ENCODE data around the gene NR2C2. TPM values are rescaled to one million over a fixed set of nuclear protein-coding genes. Genes with fewer than 3 reads are reported as not detected.

NR2C2 gene
- total and polyA plus RNA-seq, 10 of the 15 experiments (the other 5 are each of a cell fraction or from before 2014, with no cell fraction given) = 2.7 to 30.3 (median 18.3) TPM

DNA sequence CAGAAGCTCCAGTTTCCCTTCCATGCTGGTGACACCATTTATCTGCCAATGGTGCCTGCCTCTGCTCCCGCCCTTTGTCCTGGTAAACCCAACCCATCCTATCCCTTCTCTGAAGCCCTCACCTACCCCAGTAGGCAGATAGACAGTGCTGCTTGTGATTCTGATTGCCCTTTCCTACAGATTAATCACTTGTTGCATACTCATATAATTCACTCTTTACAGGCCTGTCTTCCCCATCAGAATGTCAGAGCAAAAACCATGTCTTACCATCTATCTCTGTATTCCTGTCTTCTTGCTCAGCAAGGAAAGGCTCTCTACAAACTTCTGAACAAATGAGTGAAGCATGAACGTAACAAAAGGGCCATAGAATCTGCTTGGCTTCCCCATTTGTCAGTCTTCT, 69.8 kb downstream of the NR2C2 start:
- WGBS (ENCODE audit: insufficient coverage, insufficient replicate concordance, low lambda C conversion rate, missing lambda C conversion rate) = 100% methylated on average over 2 of the region's 2 CpGs
- Histone ChIP-seq H3K36me3 (ENCODE audit: control insufficient read depth in 2 of 2, insufficient read depth in 2 of 2, low read length in 1 of 2) (peaks cover 20 to 25% of the 10 kb centered on the region in 2 experiments), H2AFZ (ENCODE audit: control insufficient read depth, low read depth, low read length) (no peak overlapping the region), H3K79me2 (ENCODE audit: control insufficient read depth, insufficient read depth, low read length) (no peaks in the 10 kb centered on the region), H4K20me1 (ENCODE audit: control insufficient read depth, insufficient read depth) (no peaks in the 10 kb centered on the region), H3K27me3 (replicated peaks in 1 of 2; ENCODE audit: control insufficient read depth in 2 of 2, insufficient read depth in 2 of 2, low read length in 1 of 2) (no peaks in the 10 kb centered on the region), H3K27ac (ENCODE audit: control insufficient read depth, insufficient read depth) (no peak overlapping the region), H3K9me3 (replicated peaks; ENCODE audit: control insufficient read depth, insufficient read depth, low read length) (no peaks in the 10 kb centered on the region), H3K4me3 (no peak overlapping the region), H3K9ac (ENCODE audit: control insufficient read depth, insufficient read depth, low read length) (no peak overlapping the region), H3K4me1 (ENCODE audit: control insufficient read depth, insufficient read depth, low read length) (no peaks in the 10 kb centered on the region), H3K4me2 (ENCODE audit: control insufficient read depth, insufficient read depth) (no peak overlapping the region)
- ChIA-PET POLR2A (no interaction called here), CTCF (interaction anchor here (1.7 kb wide), 1 partner anchor 9 kb away, joined by 3 read pairs; no protein-coding TSS in a partner anchor), RAD21 (ENCODE audit: unreplicated experiment) (no interaction called here), SMC1A (ENCODE audit: uncharacterized antibody, unreplicated experiment) (no interaction called here)
- no TSS peak for BruUV-seq (replicated peaks)
- in situ Hi-C loops (cut with MboI) (no loop called here), intact Hi-C loops (cut with micrococcal nuclease; ENCODE audit: unreplicated experiment) (loop anchor here (5.0 kb wide), 1 partner anchor 90 kb away; no protein-coding TSS in a partner anchor)
- no peak for FAIRE-seq
- ATAC-seq = no peak
- no peak for DNase-seq (ENCODE audit: low read depth, low spot score)
- no peak for TF ChIP-seq NFXL1 (IDR thresholded peaks at IDR 0.05; ENCODE audit: borderline replicate concordance)
- TF ChIP-seq, protein P1, sequence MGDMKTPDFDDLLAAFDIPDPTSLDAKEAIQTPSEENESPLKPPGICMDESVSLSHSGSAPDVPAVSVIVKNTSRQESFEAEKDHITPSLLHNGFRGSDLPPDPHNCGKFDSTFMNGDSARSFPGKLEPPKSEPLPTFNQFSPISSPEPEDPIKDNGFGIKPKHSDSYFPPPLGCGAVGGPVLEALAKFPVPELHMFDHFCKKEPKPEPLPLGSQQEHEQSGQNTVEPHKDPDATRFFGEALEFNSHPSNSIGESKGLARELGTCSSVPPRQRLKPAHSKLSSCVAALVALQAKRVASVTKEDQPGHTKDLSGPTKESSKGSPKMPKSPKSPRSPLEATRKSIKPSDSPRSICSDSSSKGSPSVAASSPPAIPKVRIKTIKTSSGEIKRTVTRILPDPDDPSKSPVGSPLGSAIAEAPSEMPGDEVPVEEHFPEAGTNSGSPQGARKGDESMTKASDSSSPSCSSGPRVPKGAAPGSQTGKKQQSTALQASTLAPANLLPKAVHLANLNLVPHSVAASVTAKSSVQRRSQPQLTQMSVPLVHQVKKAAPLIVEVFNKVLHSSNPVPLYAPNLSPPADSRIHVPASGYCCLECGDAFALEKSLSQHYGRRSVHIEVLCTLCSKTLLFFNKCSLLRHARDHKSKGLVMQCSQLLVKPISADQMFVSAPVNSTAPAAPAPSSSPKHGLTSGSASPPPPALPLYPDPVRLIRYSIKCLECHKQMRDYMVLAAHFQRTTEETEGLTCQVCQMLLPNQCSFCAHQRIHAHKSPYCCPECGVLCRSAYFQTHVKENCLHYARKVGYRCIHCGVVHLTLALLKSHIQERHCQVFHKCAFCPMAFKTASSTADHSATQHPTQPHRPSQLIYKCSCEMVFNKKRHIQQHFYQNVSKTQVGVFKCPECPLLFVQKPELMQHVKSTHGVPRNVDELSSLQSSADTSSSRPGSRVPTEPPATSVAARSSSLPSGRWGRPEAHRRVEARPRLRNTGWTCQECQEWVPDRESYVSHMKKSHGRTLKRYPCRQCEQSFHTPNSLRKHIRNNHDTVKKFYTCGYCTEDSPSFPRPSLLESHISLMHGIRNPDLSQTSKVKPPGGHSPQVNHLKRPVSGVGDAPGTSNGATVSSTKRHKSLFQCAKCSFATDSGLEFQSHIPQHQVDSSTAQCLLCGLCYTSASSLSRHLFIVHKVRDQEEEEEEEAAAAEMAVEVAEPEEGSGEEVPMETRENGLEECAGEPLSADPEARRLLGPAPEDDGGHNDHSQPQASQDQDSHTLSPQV (IDR thresholded peaks at IDR 0.05) = no peak
- TF ChIP-seq TARDBP (IDR thresholded peaks at IDR 0.05; ENCODE audit: borderline replicate concordance) = no peak
- no peak for TF ChIP-seq NFIC (IDR thresholded peaks at IDR 0.05; ENCODE audit: low read depth, low read length)
- no peak for TF ChIP-seq HDAC6 (IDR thresholded peaks at IDR 0.05; ENCODE audit: unreplicated experiment)
- TF ChIP-seq GATAD2B (conservative IDR thresholded peaks at IDR 0.05; ENCODE audit: low read depth) = no peak
- TF ChIP-seq, protein P2, sequence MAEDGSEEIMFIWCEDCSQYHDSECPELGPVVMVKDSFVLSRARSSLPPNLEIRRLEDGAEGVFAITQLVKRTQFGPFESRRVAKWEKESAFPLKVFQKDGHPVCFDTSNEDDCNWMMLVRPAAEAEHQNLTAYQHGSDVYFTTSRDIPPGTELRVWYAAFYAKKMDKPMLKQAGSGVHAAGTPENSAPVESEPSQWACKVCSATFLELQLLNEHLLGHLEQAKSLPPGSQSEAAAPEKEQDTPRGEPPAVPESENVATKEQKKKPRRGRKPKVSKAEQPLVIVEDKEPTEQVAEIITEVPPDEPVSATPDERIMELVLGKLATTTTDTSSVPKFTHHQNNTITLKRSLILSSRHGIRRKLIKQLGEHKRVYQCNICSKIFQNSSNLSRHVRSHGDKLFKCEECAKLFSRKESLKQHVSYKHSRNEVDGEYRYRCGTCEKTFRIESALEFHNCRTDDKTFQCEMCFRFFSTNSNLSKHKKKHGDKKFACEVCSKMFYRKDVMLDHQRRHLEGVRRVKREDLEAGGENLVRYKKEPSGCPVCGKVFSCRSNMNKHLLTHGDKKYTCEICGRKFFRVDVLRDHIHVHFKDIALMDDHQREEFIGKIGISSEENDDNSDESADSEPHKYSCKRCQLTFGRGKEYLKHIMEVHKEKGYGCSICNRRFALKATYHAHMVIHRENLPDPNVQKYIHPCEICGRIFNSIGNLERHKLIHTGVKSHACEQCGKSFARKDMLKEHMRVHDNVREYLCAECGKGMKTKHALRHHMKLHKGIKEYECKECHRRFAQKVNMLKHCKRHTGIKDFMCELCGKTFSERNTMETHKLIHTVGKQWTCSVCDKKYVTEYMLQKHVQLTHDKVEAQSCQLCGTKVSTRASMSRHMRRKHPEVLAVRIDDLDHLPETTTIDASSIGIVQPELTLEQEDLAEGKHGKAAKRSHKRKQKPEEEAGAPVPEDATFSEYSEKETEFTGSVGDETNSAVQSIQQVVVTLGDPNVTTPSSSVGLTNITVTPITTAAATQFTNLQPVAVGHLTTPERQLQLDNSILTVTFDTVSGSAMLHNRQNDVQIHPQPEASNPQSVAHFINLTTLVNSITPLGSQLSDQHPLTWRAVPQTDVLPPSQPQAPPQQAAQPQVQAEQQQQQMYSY (CRISPR knock-in tag; IDR thresholded peaks at IDR 0.05) = no peak
- no peak for TF ChIP-seq RFX5 (IDR thresholded peaks at IDR 0.05; ENCODE audit: low read depth, low read length)
- TF ChIP-seq, protein P3, sequence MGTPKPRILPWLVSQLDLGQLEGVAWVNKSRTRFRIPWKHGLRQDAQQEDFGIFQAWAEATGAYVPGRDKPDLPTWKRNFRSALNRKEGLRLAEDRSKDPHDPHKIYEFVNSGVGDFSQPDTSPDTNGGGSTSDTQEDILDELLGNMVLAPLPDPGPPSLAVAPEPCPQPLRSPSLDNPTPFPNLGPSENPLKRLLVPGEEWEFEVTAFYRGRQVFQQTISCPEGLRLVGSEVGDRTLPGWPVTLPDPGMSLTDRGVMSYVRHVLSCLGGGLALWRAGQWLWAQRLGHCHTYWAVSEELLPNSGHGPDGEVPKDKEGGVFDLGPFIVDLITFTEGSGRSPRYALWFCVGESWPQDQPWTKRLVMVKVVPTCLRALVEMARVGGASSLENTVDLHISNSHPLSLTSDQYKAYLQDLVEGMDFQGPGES (IDR thresholded peaks at IDR 0.05) = no peak
- no peak for TF ChIP-seq TCF12 (IDR thresholded peaks at IDR 0.05; ENCODE audit: low read depth, low read length)
- TF ChIP-seq, protein P4, sequence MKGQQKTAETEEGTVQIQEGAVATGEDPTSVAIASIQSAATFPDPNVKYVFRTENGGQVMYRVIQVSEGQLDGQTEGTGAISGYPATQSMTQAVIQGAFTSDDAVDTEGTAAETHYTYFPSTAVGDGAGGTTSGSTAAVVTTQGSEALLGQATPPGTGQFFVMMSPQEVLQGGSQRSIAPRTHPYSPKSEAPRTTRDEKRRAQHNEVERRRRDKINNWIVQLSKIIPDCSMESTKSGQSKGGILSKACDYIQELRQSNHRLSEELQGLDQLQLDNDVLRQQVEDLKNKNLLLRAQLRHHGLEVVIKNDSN (IDR thresholded peaks at IDR 0.05; ENCODE audit: borderline replicate concordance, extremely low read length, insufficient read depth, low read depth, low read length) = no peak
- TF ChIP-seq HDGF (IDR thresholded peaks at IDR 0.05) = no peak
- no peak for TF ChIP-seq NFYB (IDR thresholded peaks at IDR 0.05; ENCODE audit: insufficient read depth, low read depth, low read length)
